ENCODE results near the gene CD300C. TPM values are rescaled to one million over a fixed set of nuclear protein-coding genes. Genes with fewer than 3 reads are reported as not detected.

Gene CD300C
- total RNA-seq, 1 experiment from 2014 or later = not detected

GRCh38 chr17:74585711-74586110 is 39.8 kb upstream of the CD300C start:
- Mint-ChIP-seq H3K27ac (no peak overlapping the region), H3K4me1 (no peaks in the 10 kb centered on the region), H3K36me3 (no peaks in the 10 kb centered on the region), H3K9me3 (no peaks in the 10 kb centered on the region), H3K4me3 (no peak overlapping the region), H3K27me3 (ENCODE audit: low read depth) (peaks cover 4% of the 10 kb centered on the region)
- TF ChIP-seq MYBL2 (CRISPR knock-in tag; IDR thresholded peaks at IDR 0.05) (no peak), ZNF532 (CRISPR knock-in tag; IDR thresholded peaks at IDR 0.05; ENCODE audit: borderline replicate concordance) (no peak), ESRRA (CRISPR knock-in tag; IDR thresholded peaks at IDR 0.05; ENCODE audit: borderline replicate concordance) (no peak), JAZF1 (CRISPR knock-in tag; IDR thresholded peaks at IDR 0.05) (no peak), NR2C2 (CRISPR knock-in tag; IDR thresholded peaks at IDR 0.05) (no peak), NR3C1 (CRISPR knock-in tag; conservative IDR thresholded peaks at IDR 0.05; ENCODE audit: low read depth) (no peak)
- POLR2A ChIA-PET = no interaction called here
- DNase-seq (ENCODE audit: low spot score) (no peak), ATAC-seq (no peak)
- CTCF ChIA-PET = no interaction called here

- Mint-ChIP-seq H3K27ac (no peak overlapping the region), H3K9me3 (no peaks in the 10 kb centered on the region; the same call in 1 of the 2 replicates), H3K36me3 (no peaks in the 10 kb centered on the region), H3K4me1 (no peaks in the 10 kb centered on the region), H3K27me3 (ENCODE audit: low read depth) (peaks cover 3% of the 10 kb centered on the region; the same call in 1 of the 2 replicates), H3K4me3 (no peak overlapping the region)
- ATAC-seq (no peak), DNase-seq (ENCODE audit: low spot score) (no peak)
- CTCF ChIA-PET = interaction anchor here (0.8 kb wide), 1 partner anchor 216 kb away, joined by 3 read pairs; no protein-coding TSS in a partner anchor
- POLR2A ChIA-PET = no interaction called here
- TF ChIP-seq FOXP4 (CRISPR knock-in tag; IDR thresholded peaks at IDR 0.05) (no peak), E2F5 (CRISPR knock-in tag; IDR thresholded peaks at IDR 0.05) (no peak), RORB (CRISPR knock-in tag; IDR thresholded peaks at IDR 0.05) (no peak), SMAD3 (CRISPR knock-in tag; IDR thresholded peaks at IDR 0.05; ENCODE audit: borderline replicate concordance) (no peak), NFYB (CRISPR knock-in tag; conservative IDR thresholded peaks at IDR 0.05; ENCODE audit: low read depth) (no peak), CREM (CRISPR knock-in tag; IDR thresholded peaks at IDR 0.05) (no peak), ZNF317 (CRISPR knock-in tag; IDR thresholded peaks at IDR 0.05; ENCODE audit: borderline replicate concordance, low read depth) (no peak), ATF6 (CRISPR knock-in tag; IDR thresholded peaks at IDR 0.05) (no peak), IRF1 (CRISPR knock-in tag; IDR thresholded peaks at IDR 0.05) (no peak)
These were observed 38.6 kb upstream of the CD300C start for GRCh38 chr17:74584292-74585060.

Measured in WTC11 (cell line).